ENCODE data around the gene CLIC2.

CLIC2 gene

GRCh38 chrX:155262970-155263754 is 71.3 kb downstream of the CLIC2 start:
- DNase-seq (ENCODE audit: low read depth): no peak

- no peak for DNase-seq (ENCODE audit: low read depth)
Observed at GRCh38 chrX:155259752-155260151, 74.7 kb downstream of the CLIC2 start.

GRCh38 chrX:155251391-155251790 is 83.0 kb downstream of the CLIC2 start:
- DNase-seq (ENCODE audit: low read depth): no peak

GRCh38 chrX:155247497-155247896 is 86.9 kb downstream of the CLIC2 start:
- DNase-seq (ENCODE audit: low read depth): no peak

- no peak for DNase-seq (ENCODE audit: low read depth)
Observed at GRCh38 chrX:155246748-155247147, 87.7 kb downstream of the CLIC2 start.

- no peak for DNase-seq (ENCODE audit: low read depth)
Observed at GRCh38 chrX:155242300-155242699, 92.1 kb downstream of the CLIC2 start.

GRCh38 chrX:155237719-155238118 is 96.7 kb downstream of the CLIC2 start:
- no peak for DNase-seq (ENCODE audit: low read depth)

GRCh38 chrX:155235891-155236290 is 98.5 kb downstream of the CLIC2 start:
- DNase-seq (ENCODE audit: low read depth): no peak

GRCh38 chrX:155231163-155231562 is 103.3 kb downstream of the CLIC2 start:
- DNase-seq (ENCODE audit: low read depth): no peak

Measured in stimulated activated CD8-positive, alpha-beta memory T cell treated with anti-CD3 and anti-CD28 coated beads, Interleukin-12 subunit alpha, Interleukin-12 subunit beta, amount 100 ng/mL, for 1 hour (primary cell).